H9 (cell line): ENCODE measurements around the gene MGMT. TPM values are rescaled to one million over a fixed set of nuclear protein-coding genes. Genes with fewer than 3 reads are reported as not detected.

ENCODE experiments used
- DNase-seq: peaks from one replicate; pipeline ENCODE4 v3.0.0-alpha.2; 2017
- H2AFZ ChIP-seq: one replicate; pipeline ENCODE4 v1.6.1; 2013; ENCODE audit warnings: mild to moderate bottlenecking, low read length, control low read depth, moderate library complexity
- H2AK5ac ChIP-seq: 2 replicates; pipeline ENCODE4 v1.6.1; 2013; ENCODE audit warnings: low read length, control low read depth, mixed read lengths; ENCODE audit not compliant: insufficient read length
- H2BK120ac ChIP-seq: one replicate; pipeline ENCODE4 v1.6.1; 2013; ENCODE audit warnings: low read depth, mild to moderate bottlenecking, low read length, control low read depth, inconsistent platforms; ENCODE audit not compliant: poor library complexity, severe bottlenecking
- H2BK12ac ChIP-seq: 2 replicates; pipeline ENCODE4 v1.6.1; 2013; ENCODE audit warnings: low read length, control low read depth, mixed read lengths, low read depth; ENCODE audit not compliant: insufficient read length
- H2BK15ac ChIP-seq: 2 replicates; pipeline ENCODE4 v1.6.1; 2013; ENCODE audit warnings: low read depth, low read length, control low read depth
- H2BK20ac ChIP-seq: one replicate; pipeline ENCODE4 v1.6.1; 2013; ENCODE audit warnings: low read depth, mild to moderate bottlenecking, low read length, control low read depth, inconsistent platforms; ENCODE audit not compliant: poor library complexity, severe bottlenecking
- H2BK5ac ChIP-seq: 2 replicates; pipeline ENCODE4 v1.6.1; 2013; ENCODE audit warnings: low read length, control low read depth, mixed read lengths; ENCODE audit not compliant: insufficient read length
- H3K14ac ChIP-seq: 2 replicates; pipeline ENCODE4 v1.6.1; 2013; ENCODE audit warnings: low read length, control low read depth; ENCODE audit not compliant: insufficient read depth
- H3K18ac ChIP-seq: 2 replicates; pipeline ENCODE4 v1.6.1; 2013; ENCODE audit warnings: low read depth, mild to moderate bottlenecking, mixed read lengths, low read length, control low read depth; ENCODE audit not compliant: insufficient read length
- H3K23ac ChIP-seq: 2 replicates; pipeline ENCODE4 v1.6.1; 2013; ENCODE audit warnings: low read length, control low read depth, mixed read lengths, low read depth; ENCODE audit not compliant: insufficient read length
- H3K23me2 ChIP-seq: 2 replicates; pipeline ENCODE4 v1.6.1; 2013; ENCODE audit warnings: low read depth, mild to moderate bottlenecking, mixed read lengths, low read length, control low read depth; ENCODE audit not compliant: insufficient read length, poor library complexity, severe bottlenecking
- H3K27ac ChIP-seq: 2 replicates; pipeline ENCODE4 v1.5.1; 2013; ENCODE audit warnings: low read length, control low read depth, mixed read lengths, low read depth; ENCODE audit not compliant: insufficient read length
- H3K27me3 ChIP-seq: 2 replicates; pipeline ENCODE4 v1.6.1; 2013; ENCODE audit warnings: low read length, control low read depth, inconsistent platforms; ENCODE audit not compliant: insufficient read depth
- H3K4ac ChIP-seq: 2 replicates; pipeline ENCODE4 v1.6.1; 2013; ENCODE audit warnings: low read depth, mild to moderate bottlenecking, control low read depth, inconsistent platforms, low read length, moderate library complexity
- H3K4me1 ChIP-seq: 2 replicates; pipeline ENCODE4 v1.6.1; 2013; ENCODE audit warnings: low read length, control low read depth, inconsistent platforms; ENCODE audit not compliant: insufficient read depth
- H3K4me2 ChIP-seq: 2 replicates; pipeline ENCODE4 v1.6.1; 2013; ENCODE audit warnings: low read length, control low read depth, mixed read lengths; ENCODE audit not compliant: insufficient read length, insufficient read depth
- H3K56ac ChIP-seq: 2 replicates; pipeline ENCODE4 v1.6.1; 2013; ENCODE audit warnings: low read depth, mild to moderate bottlenecking, mixed read lengths, low read length, control low read depth; ENCODE audit not compliant: insufficient read length
- H3K79me1 ChIP-seq: 2 replicates; pipeline ENCODE4 v1.6.1; 2013; ENCODE audit warnings: low read depth, mild to moderate bottlenecking, moderate library complexity, low read length, control low read depth, inconsistent platforms; ENCODE audit not compliant: insufficient read depth, poor library complexity, severe bottlenecking
- H3K79me2 ChIP-seq: 2 replicates; pipeline ENCODE4 v1.6.1; 2013; ENCODE audit warnings: low read length, control low read depth, inconsistent platforms; ENCODE audit not compliant: insufficient read depth
- H3K9ac ChIP-seq: 2 replicates; pipeline ENCODE4 v1.6.1; 2013; ENCODE audit warnings: low read length, control low read depth, mixed read lengths; ENCODE audit not compliant: insufficient read length; ENCODE audit errors: extremely low read depth
- H3K9me3 ChIP-seq: one replicate; pipeline ENCODE4 v1.6.1; 2013; ENCODE audit warnings: low read depth, low read length, inconsistent platforms; ENCODE audit not compliant: control insufficient read depth
- H3T11ph ChIP-seq: one replicate; pipeline ENCODE4 v1.6.1; 2013; ENCODE audit warnings: mild to moderate bottlenecking, low read length, control low read depth, inconsistent platforms
- H4K20me1 ChIP-seq: one replicate; pipeline ENCODE4 v1.6.1; 2013; ENCODE audit not compliant: control insufficient read depth, insufficient read length, insufficient read depth
- H4K5ac ChIP-seq: 2 replicates; pipeline ENCODE4 v1.6.1; 2013; ENCODE audit warnings: low read depth, mild to moderate bottlenecking, mixed read lengths, low read length, control low read depth; ENCODE audit not compliant: insufficient read length
- H4K8ac ChIP-seq: replicated peaks from 2 replicates; pipeline ENCODE4 v1.6.1; 2013; ENCODE audit warnings: low read length, control low read depth, mixed read lengths, low read depth; ENCODE audit not compliant: insufficient read length
- H4K91ac ChIP-seq: 2 replicates; pipeline ENCODE4 v1.6.1; 2013; ENCODE audit warnings: low read depth, mild to moderate bottlenecking, moderate library complexity, mixed read lengths, low read length, control low read depth; ENCODE audit not compliant: insufficient read length
- H3K27ac Mint-ChIP-seq, 3 experiments: 2 replicates in 2 of 3; 3 replicates in 1 of 3; pipeline ENCODE4 v1.8.0; 2020 to 2021; ENCODE audit warnings: mixed read lengths in 3 of 3, mild to moderate bottlenecking in 1 of 3, moderate library complexity in 1 of 3
- H3K27me3 Mint-ChIP-seq: 2 replicates; pipeline ENCODE4 v1.8.0; 2021; ENCODE audit warnings: low read depth, mild to moderate bottlenecking, moderate library complexity, mixed read lengths
- H3K36me3 Mint-ChIP-seq, 3 experiments: 2 replicates in 2 of 3; 3 replicates in 1 of 3; pipeline ENCODE4 v1.8.0; 2020 to 2021; ENCODE audit warnings: low read depth in 3 of 3, mixed read lengths in 3 of 3; ENCODE audit not compliant: insufficient read depth in 1 of 3
- H3K4me1 Mint-ChIP-seq, 2 experiments: 2 replicates each; pipeline ENCODE4 v1.8.0; 2020; ENCODE audit warnings: mixed read lengths in 2 of 2
- H3K4me3 Mint-ChIP-seq, 2 experiments: 2 replicates in 1 of 2; 3 replicates in 1 of 2; pipeline ENCODE4 v1.8.0; 2020 to 2021; ENCODE audit warnings: mild to moderate bottlenecking in 2 of 2, mixed read lengths in 2 of 2, moderate library complexity in 1 of 2
- H3K9me3 Mint-ChIP-seq, 2 experiments: 2 replicates in 1 of 2; 3 replicates in 1 of 2; pipeline ENCODE4 v1.8.0; 2020; ENCODE audit warnings: mild to moderate bottlenecking in 2 of 2, mixed read lengths in 2 of 2, moderate library complexity in 1 of 2
- WGBS: extraction: QIAGEN DNeasy Blood & Tissue Kit; methylation state at CpG from one replicate; pipeline ENCODE4 v1.1.7; 2013; ENCODE audit warnings: missing lambda C conversion rate, low lambda C conversion rate, mixed read lengths; ENCODE audit not compliant: insufficient read length; ENCODE audit errors: extremely low coverage; 5-methylcytosine and 5-hydroxymethylcytosine counted together
- total RNA-seq: library from RNA; stranded (reverse); gene quantifications from 2 replicates; pipeline ENCODE4 v1.2.1, GENCODE V29; 2021
- TF ChIP-seq, protein P1 (sequence below): fragments of 200-600 bp; sonication (generic); conservative IDR thresholded peaks from 3 replicates; pipeline ENCODE4 v1.8.0; 2021; ENCODE audit warnings: antibody characterized with exemption, mild to moderate bottlenecking

MGMT gene
- total RNA-seq, 1 experiment from 2014 or later: 18.4 TPM

DNA sequence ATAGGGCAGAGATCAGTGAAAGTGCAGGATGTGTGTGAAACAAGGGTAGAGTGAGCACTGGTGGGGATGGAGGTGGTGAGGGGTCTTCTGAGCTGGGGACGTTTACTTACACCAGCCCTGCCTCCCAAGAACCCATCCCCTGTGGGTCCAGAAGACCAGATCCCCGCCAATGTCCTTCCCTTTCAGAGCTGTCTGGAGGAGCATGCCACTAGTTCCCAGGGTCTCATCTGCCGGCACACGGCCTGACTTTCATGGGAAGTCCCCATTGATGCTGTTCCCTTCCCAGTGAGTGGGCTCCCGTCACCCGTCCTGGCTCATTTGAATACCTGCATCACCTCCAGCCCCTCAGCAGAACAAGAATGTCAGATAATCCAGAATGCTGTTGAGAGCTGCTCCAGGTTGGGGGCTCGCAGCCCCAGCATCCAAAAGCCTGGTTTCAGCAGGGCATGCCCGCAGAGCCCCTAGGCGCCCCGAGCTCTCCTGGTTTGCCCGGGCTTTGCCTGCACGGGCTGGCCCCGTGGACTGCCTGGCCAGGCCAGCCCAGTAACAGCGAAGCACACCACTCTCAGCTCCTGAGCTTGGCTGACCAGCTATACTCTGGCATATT lies 246.7 kb downstream of the MGMT start:
- no peak overlapping the region for H3T11ph ChIP-seq
- H3K27me3 Mint-ChIP-seq: no peaks in the 10 kb centered on the region
- H3K4me2 ChIP-seq: no peak overlapping the region
- no peaks in the 10 kb centered on the region for H3K9me3 Mint-ChIP-seq
- no peaks in the 10 kb centered on the region for H3K79me2 ChIP-seq
- H2BK12ac ChIP-seq: no peak overlapping the region
- H4K5ac ChIP-seq: no peak overlapping the region
- DNase-seq: no peak
- TF ChIP-seq, protein P1, sequence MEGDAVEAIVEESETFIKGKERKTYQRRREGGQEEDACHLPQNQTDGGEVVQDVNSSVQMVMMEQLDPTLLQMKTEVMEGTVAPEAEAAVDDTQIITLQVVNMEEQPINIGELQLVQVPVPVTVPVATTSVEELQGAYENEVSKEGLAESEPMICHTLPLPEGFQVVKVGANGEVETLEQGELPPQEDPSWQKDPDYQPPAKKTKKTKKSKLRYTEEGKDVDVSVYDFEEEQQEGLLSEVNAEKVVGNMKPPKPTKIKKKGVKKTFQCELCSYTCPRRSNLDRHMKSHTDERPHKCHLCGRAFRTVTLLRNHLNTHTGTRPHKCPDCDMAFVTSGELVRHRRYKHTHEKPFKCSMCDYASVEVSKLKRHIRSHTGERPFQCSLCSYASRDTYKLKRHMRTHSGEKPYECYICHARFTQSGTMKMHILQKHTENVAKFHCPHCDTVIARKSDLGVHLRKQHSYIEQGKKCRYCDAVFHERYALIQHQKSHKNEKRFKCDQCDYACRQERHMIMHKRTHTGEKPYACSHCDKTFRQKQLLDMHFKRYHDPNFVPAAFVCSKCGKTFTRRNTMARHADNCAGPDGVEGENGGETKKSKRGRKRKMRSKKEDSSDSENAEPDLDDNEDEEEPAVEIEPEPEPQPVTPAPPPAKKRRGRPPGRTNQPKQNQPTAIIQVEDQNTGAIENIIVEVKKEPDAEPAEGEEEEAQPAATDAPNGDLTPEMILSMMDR: no peak
- no peaks in the 10 kb centered on the region for H3K9me3 ChIP-seq
- no peak overlapping the region for H3K56ac ChIP-seq
- H4K8ac ChIP-seq: no peak overlapping the region
- no peaks in the 10 kb centered on the region for H3K27me3 ChIP-seq
- no peak overlapping the region for H2BK15ac ChIP-seq
- H3K9ac ChIP-seq: no peak overlapping the region
- no peaks in the 10 kb centered on the region for H3K23me2 ChIP-seq
- no peak overlapping the region for H3K27ac ChIP-seq
- no peak overlapping the region for H3K23ac ChIP-seq
- H3K4me3 Mint-ChIP-seq: no peak overlapping the region
- H3K4ac ChIP-seq: no peak overlapping the region
- no peak overlapping the region for H2AK5ac ChIP-seq
- no peak overlapping the region for H2BK120ac ChIP-seq
- no peaks in the 10 kb centered on the region for H3K79me1 ChIP-seq
- no peak overlapping the region for H3K27ac Mint-ChIP-seq
- H4K20me1 ChIP-seq: no peaks in the 10 kb centered on the region
- H2AFZ ChIP-seq: no peak overlapping the region
- no peak overlapping the region for H4K91ac ChIP-seq
- H3K4me1 ChIP-seq: no peaks in the 10 kb centered on the region; the same call in 1 of the 2 replicates
- no peak overlapping the region for H2BK20ac ChIP-seq
- no CpG with 5 or more reads among the region's 14 CpGs for WGBS
- H3K4me1 Mint-ChIP-seq: peaks cover 50 to 53% of the 10 kb centered on the region in 2 experiments
- no peak overlapping the region for H3K18ac ChIP-seq
- peaks cover 0 to 2% (median 2%) of the 10 kb centered on the region in 3 experiments; a peak in 2 of 7 replicates for H3K36me3 Mint-ChIP-seq
- peak overlapping the region; percentile 25; the same call in 1 of the 2 replicates for H3K14ac ChIP-seq
- H2BK5ac ChIP-seq: no peak overlapping the region
